GM19395 (cell line): ENCODE measurements around the gene TUBB2A.
"Not testable (repeated sequence)": the region's sequence is repeated elsewhere in the genome, so short reads cannot be mapped to it uniquely, and the experiment has no call there.

Experiments
- ATAC-seq: cut with Tn5 transposase; IDR thresholded peaks from one replicate; pipeline ENCODE4 v1.9.1; 2021; ENCODE audit warnings: mild to moderate bottlenecking, moderate library complexity; ENCODE audit not compliant: unreplicated experiment

TUBB2A gene

GRCh38 chr6:3156184-3157130, 887 bp downstream of the TUBB2A start:
- not testable (repeated sequence) for ATAC-seq

GRCh38 chr6:3155416-3155815, 1.9 kb downstream of the TUBB2A start:
- ATAC-seq, result not testable (repeated sequence)

- no peak for ATAC-seq
Observed at GRCh38 chr6:3152689-3153088, 4.7 kb downstream of the TUBB2A start.

GRCh38 chr6:3151691-3152090, 5.7 kb downstream of the TUBB2A start:
- ATAC-seq, result no peak

DNA sequence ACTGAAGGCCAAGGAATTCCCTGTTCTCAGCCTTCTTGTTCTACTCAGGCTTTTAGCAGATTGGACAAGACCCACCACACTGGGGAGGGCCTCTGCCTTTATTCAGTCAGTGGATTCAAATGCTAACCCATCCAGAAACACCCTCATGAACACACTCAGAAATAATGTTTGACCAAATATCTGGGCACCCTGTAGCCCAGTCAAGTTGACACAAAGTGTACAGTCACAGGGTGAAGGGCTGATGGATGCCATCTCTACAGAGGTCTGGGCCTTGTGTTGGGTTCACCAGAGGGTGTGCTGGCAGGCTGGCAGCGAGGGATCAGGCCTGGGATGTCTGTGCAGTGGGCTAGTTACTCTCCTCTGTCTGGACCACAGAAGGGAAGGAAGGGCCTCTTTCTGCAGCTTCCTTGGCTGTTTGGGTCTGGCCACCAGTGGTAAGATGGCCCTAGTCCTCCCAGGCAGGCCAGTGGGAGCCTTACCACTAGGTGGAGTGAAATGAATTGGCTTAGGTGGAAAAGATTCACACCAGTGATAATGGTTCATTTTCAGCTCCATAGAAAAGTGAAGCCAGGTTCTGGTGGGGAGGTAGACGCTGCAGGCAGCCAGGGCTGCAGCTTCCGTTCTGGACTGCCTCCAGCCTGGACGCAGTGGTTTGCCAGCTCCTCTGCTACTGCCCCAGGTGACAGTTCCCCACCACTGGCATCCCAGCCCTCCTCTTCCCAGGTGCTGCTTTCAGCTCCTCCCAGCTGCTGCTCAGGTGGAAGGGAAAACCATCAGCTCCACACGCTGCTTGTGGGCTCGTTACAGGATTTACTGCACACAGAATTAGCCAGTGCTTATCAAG, 9.2 kb downstream of the TUBB2A start:
- ATAC-seq, result no peak

DNA sequence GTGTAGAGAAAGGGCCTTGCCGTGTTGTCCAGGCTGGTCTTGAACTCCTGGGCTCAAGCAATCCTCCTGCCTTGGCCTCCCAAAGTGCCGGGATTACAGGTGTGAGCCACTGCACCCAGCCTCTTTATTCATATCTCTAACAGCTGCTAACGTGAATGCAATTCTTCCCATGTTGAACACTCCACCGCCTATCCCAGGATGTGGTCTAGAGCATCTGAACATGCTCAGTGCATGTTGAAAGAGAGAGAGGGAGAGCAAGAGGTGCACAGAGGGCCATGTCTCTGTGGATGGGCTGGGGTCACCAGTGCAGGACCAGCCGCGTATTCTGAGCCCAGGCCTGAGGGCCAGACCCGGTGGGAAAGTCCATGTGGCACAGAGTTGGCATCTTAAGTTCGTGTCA, 12.8 kb downstream of the TUBB2A start:
- ATAC-seq, result no peak

DNA sequence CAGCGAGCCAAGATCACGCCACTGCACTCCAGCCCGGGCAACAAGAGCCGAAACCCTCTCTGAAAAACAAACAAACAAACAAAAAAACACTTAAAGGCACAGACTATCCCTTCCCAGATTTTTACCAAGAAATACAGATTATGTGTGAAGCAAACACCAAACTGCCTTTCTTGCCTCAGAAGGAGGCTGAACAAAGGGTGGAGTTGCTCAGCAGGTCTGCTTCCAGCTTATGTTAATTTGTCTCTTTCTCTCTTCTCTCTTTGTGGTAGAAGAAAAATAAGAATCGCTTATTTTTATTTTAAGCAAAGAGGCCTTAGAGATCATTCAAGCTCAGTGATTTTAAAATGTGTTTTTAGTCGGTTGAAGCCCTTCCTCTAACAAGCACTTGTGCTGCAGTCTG, 14.2 kb downstream of the TUBB2A start:
- no peak for ATAC-seq

DNA sequence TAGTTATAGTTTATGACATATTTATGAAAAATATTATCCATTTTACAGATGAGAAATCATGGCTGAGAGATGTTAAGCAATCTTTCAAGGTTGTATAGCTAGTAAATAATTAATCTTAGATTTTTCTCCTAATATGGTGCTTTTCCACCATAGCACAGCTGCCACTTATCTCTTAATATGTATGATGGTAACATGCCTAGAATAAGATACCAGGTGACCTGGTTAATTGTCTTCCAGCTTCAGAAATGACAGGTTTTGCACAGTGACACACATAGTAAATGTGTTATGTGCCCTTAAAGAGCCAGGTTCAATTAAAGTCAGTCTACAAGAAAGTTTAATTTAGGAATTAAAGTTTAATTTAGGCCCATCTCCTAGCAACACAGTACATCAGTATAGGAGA, 14.8 kb downstream of the TUBB2A start:
- ATAC-seq, result no peak

DNA sequence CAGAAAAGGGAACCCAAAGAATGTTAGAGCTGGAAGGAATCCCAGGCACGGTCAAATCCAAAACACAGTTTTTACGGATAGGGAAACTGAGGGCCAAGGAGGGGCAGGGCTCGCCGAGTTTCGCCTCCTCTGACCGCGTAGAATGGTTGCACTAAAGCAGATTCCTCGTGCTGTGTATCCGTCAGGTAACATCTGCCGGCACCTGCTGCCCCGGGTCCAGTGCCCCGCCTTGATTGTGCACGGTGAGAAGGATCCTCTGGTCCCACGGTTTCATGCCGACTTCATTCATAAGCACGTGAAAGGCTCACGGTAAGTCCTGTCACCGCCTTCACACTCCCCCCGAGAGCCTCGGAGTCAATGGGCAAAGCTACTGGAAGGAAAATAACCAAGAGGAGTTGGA, 17.1 kb downstream of the TUBB2A start:
- no peak for ATAC-seq

GRCh38 chr6:3139090-3139903, 18.0 kb downstream of the TUBB2A start:
- ATAC-seq, result no peak

DNA sequence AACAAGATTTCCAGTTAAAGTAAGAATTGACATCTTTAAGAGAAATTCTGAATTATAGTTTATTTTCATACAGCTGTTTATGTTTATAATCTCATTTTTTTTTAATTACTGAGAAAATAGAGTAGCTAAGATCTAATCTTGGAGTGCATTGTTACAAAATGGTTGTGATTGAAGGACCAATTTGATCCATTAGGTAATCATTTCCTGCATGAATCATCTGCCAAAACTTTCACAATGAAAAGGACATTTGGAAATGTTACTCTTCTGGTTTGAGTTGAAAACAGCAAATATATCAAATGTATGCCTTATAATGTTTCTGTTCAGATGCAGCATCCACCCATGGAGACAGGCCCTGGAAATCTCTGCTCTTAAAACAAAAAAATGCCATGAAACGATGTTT, 19.0 kb downstream of the TUBB2A start:
- ATAC-seq, result no peak

DNA sequence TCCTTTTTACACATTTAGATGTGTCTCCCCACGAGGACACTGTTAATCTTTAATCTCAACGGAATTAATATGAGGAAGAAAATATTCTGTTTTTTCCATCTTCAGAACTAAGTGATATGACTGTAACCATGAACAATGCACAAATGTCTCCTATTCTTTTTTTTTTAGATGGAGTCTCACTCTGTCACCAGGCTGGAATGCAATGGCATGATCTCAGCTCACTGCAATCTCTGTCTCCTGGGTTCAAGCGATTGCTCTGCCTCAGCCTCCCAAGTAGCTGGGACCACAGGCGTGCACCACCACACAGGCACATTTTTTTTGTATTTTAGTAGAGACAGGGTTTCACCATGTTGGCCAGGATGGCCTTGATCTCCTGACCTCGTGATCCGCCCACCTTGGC, 19.5 kb downstream of the TUBB2A start:
- not testable (repeated sequence) for ATAC-seq

DNA sequence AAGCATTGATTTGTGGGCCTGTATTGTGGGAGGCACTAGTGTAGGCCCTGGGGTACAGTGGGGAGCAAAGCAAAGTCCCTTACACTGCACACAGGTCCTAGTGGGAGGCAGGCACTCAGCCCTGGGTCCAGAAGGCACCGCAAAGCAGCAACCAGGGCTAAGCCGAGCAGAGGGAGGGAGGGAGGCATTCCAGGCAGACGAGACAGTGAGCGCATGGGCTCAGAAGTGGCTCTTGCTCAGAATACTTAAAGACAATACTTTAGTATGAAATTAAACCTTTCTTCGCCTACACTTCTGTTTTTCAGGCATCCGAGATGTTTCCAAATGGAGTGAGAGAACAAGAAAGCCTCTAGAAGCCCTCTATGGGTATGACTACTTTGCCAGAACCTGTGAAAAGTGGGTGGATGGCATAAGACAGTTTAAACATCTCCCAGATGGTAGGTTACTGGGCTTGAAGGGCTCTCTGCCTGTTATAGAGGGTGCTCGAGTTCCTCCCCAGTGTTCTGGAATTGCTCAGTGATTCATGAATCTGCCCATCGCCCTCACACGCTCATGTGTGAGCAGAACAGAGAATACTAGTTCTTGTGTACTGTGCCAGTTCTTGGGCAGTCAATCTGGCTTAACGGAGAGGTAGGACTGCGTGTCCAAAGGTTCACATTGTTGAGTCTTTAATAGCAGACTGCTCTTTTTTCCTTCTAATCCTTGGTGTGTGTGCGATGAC, 20.1 kb downstream of the TUBB2A start:
- ATAC-seq, result no peak

DNA sequence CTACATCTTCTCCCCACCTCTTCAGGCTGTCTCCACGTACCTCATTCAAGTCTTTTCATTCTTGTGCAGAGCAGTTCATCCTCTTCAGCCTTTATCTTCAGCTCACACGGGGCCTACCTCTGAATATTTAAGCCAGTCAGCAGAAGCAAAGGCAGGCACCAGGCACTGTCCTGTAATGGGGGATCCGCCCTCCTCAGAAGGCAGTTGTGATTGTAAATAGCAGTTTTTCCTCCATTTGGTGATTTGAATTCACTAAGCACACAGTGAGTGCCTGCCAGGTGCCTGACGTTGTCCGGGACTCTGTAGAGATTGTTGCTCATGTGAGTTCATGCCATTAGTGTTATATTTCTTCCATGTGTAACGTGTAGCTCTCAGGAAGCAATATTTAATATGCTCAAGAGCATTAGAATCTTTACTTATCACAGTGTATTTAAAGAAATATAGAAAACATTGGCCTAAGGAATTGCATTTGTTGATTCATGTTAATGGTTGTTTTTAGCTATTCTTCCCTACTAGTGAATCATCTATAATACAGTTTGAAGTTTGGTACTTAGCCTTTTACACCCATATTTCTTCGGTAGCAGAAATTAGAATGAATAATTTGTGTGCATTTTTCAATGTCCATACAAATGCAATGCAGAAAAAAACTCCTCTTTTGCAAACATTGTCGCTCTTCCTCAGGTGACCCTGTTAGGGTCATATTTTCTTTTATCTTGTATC, 20.9 kb downstream of the TUBB2A start:
- no peak for ATAC-seq

GRCh38 chr6:3135668-3136291, 21.6 kb downstream of the TUBB2A start:
- no peak for ATAC-seq

GRCh38 chr6:3133515-3133914, 23.8 kb downstream of the TUBB2A start:
- no peak for ATAC-seq

GRCh38 chr6:3131695-3132094, 25.6 kb downstream of the TUBB2A start:
- no peak for ATAC-seq

DNA sequence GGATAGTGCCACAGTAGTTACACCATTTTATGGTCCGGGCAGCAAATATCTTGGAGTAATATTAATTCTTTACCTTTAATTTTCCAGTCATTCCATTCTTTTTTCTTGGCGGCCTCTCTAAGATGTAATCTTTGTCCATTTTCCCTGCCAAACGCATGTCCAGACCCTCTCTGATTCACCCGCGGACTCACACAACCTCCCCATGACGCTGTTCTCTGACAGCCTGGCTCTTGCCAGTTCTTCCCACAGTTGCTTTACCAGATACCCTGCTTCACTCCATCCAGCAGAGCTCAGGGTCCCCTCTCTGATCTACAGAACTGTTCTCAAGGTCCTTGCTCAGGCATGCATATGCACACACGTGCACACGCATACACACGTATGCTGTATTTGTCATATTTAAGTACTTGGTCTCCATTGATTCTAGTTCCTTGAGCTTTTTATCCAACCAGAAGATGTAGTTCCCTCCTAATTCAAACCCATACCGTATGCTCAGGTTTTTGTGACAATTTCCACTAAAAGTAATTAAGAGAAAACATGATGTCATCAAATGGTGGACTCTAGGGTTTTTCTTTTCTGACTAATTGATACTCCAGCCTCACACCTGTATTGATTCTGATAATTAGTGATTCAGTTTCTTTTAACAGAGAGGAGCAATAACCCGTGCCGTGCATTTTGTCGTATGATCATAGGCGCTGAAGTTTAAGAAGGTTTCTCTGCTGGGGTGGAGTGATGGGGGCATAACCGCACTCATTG, 28.8 kb downstream of the TUBB2A start:
- ATAC-seq, result no peak

GRCh38 chr6:3125815-3126214, 31.5 kb downstream of the TUBB2A start:
- ATAC-seq, result no peak
